HG02798 (cell line): ENCODE measurements around the gene TXK.

Experiments
- ATAC-seq: cut with Tn5 transposase; IDR thresholded peaks from one replicate; pipeline ENCODE4 v1.9.1; 2021; ENCODE audit warnings: mild to moderate bottlenecking; ENCODE audit not compliant: unreplicated experiment, poor library complexity

The TXK gene

DNA sequence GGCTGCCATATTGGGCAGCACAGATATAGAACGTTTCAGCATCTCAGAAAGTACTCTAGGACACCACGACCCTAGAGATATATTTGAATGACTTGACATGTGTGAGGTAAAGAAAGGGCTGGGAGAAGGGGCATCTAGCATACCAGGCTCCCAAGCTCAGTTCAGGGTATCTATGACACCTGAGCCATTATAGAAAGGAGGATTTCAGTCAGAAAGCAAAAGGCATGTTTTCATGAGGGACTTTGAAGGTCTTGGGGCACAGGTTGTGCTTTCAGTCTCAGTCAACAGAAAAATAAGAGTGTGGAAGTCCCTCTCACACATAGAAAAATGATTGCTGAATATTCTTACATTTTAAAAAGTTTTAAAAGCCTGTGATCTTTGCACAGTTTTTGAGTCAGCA, 65.9 kb downstream of the TXK start:
- ATAC-seq: no peak

DNA sequence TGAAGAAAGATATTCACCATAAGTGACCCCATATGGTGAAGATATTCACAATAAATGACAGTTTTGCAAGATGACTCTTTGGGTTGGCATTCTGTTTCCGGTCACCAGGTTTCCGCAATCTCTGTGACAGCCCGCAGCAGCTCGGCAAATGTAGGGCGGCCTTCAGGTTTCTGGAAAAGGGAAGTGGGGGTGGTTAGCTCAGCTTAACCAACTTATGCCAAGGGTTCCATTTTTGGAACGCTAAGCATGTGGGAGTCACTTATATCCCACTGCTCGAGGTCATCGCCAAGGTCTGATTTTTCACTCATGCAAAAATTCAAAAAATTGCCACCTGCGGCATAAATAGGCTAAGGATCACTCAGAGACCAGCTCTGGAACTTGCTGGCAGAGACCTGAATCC, 66.5 kb downstream of the TXK start:
- no peak for ATAC-seq

DNA sequence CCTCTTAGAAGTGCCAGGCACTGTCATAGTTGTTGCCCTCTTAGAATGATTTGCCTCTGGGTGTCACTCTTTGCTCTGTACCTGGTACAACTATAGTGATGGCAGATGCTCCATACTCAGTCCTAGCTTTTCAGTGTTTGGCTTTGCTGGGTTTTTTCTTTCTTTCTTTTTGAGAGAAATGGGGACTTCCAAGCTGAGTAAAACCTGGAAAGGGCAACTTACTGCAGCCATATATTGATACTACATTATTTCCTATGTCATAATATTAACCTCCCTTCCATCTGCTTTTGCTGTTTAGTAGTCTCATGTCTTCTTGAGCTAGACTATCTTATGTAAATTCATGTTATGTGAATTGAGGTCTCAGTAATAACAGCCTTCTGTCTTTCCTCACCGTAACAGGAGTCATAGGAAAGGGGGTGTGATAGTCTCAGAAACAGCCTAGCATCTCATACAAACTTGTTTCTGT, 68.4 kb downstream of the TXK start:
- ATAC-seq: peak; percentile 66

GRCh38 chr4:48064349-48064748, 69.7 kb downstream of the TXK start:
- peak; percentile 48 for ATAC-seq

- ATAC-seq: no peak
Measured at GRCh38 chr4:48058617-48059530, 75.2 kb downstream of the TXK start.

- ATAC-seq: no peak
Measured at GRCh38 chr4:48051078-48051477, 83.0 kb downstream of the TXK start.

DNA sequence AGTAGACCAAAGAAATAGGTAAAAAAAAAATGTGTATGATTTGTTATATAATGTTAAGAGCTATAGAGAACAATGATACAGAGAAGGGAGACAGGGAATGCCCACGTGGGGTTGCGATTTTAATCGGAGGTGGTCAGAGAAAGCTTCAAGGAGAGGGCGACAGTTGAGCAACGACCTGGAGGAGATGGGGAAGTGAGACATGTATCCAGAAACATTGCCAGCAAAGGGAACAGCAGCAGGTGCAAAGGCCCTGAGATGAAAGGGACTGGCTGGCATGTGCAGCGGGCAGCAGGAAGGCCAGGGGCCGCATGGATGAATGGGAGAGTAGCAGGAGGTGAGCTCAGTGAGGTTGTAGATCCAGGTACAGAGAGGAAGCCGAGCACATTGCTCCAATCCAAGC, 84.6 kb downstream of the TXK start:
- no peak for ATAC-seq

GRCh38 chr4:48047896-48048295, 86.2 kb downstream of the TXK start:
- ATAC-seq: no peak

GRCh38 chr4:48047421-48047844, 86.6 kb downstream of the TXK start:
- ATAC-seq: peak; percentile 99

DNA sequence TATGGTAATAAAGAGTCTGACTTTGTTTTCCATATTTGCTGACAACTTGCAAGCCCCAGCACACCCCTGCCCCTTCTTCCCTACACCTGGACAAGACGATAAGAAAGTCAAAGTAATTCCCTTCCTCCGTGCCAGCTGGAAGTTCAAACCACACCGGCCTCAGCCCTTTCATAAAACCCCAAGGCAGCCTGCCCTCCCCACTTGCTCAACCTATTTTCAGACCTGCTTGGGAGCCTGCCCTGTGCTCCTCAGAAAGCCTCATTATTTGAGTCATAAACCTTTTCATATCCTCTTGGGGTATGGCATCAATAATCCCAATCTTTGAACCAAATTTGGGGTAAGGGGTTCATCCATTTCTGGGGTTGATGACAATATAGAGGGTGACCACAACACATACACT, 88.0 kb downstream of the TXK start:
- ATAC-seq: no peak

DNA sequence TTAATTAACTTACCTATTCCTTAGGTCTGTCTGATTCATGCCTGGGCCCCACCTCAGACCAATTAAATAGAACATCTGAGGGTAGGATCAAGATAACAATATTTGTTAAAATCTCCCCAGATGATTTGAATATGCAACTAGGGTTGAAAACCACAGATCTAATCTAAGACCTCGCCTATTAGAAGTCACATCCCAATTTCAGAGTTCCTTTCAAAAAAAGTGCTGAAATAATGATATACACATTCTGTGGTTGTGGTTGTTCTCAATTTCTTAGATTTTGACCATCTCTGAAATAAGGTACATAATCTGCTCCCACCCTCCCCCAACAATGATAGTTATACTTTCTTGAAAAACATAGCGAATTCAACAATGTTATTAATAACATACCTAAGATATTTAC, 89.8 kb downstream of the TXK start:
- no peak for ATAC-seq

GRCh38 chr4:48043504-48043903, 90.5 kb downstream of the TXK start:
- ATAC-seq: no peak

DNA sequence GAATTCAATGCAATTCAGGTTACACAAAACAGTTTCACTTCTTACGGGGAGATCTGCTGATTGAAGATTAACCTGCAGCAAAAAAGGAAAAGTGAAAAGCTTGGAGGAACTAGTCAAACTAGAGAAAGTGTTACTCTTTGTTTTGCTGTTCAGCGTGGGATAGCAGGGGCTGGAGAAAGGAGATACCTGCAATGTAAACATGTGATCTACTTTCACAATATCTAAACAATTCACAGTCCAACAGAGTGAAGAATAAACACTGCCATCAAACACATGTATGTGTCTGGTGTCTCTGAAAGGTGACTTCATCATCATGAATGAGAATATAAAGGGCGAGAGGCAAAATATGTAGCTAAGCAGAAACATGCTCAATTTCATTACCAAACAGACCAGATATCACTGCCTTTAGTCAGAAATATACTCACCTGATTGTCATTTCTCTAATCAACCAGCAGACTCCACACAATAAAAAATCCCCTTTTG, 91.0 kb downstream of the TXK start:
- peak; percentile 19 for ATAC-seq

GRCh38 chr4:48041535-48042137, 92.4 kb downstream of the TXK start:
- no peak for ATAC-seq

DNA sequence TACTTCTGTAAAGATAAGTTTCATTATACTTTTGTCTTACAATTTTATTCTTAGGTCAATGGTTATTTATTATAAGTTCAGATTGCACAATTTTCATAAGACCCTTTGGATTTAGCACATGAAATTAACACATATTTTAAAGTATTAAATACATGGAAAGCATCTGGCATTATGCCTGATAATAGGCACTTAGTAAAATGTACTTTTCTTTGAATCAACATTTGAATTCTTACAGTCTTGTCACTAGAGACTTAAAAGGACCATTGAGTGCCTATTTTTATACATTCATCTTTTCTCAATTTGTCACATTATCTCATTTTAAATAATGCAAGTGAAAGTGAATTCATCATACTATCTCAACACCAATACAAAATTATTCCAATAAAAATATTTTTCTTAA, 94.5 kb downstream of the TXK start:
- ATAC-seq: no peak

DNA sequence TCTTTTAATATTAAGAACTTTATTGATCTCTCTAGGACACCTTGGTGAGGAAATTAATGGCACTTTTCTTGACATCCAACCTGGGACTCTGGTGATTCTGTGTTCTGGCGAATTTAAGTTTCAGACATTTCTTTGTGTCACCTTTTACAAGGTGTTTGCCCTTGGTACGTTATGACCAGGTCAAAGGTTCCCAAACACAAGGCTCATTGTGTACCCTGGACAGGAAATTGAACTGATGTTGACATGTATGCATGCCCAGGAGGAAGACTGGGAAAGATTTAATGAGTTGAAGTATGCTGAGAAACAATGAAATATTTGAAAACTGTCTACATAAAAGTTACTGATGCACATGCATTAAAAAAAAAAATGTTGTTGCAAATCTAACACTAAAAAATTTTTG, 95.4 kb downstream of the TXK start:
- no peak for ATAC-seq

- no peak for ATAC-seq
Measured at GRCh38 chr4:48037117-48037462, 97.0 kb downstream of the TXK start.

GRCh38 chr4:48035952-48036351, 98.1 kb downstream of the TXK start:
- ATAC-seq: no peak

- ATAC-seq: peak; percentile 74
Measured at GRCh38 chr4:48033825-48034413, 100.1 kb downstream of the TXK start.

GRCh38 chr4:48033412-48033811, 100.6 kb downstream of the TXK start:
- no peak for ATAC-seq

- no peak for ATAC-seq
Measured at GRCh38 chr4:48032721-48033120, 101.3 kb downstream of the TXK start.
